ENCODE results near the gene SORT1. TPM values are rescaled to one million over a fixed set of nuclear protein-coding genes. Genes with fewer than 3 reads are reported as not detected.

The SORT1 gene
- total RNA-seq, 1 experiment from 2014 or later, result 47.9 TPM

GRCh38 chr1:109404838-109405237 is 7.1 kb upstream of the SORT1 start:
- no peak overlapping the region for H2BK5ac ChIP-seq (ENCODE audit: insufficient read length, low read length)
- H3K36me3 Mint-ChIP-seq (ENCODE audit: insufficient read depth in 1 of 3, low read depth in 3 of 3), result peaks cover 17 to 69% (median 50%) of the 10 kb centered on the region in 3 experiments; a peak in 6 of 7 replicates
- H3K4ac ChIP-seq (ENCODE audit: low read depth, low read length), result no peak overlapping the region
- H3K4me1 Mint-ChIP-seq, result no peaks in the 10 kb centered on the region
- no peak overlapping the region for H3K4me3 Mint-ChIP-seq
- no peak overlapping the region for H2BK120ac ChIP-seq (ENCODE audit: low read depth, low read length, poor library complexity, severe bottlenecking)
- no CpG with 5 or more reads among the region's 4 CpGs for WGBS (ENCODE audit: extremely low coverage, insufficient read length, low lambda C conversion rate)
- no peak overlapping the region for H3K56ac ChIP-seq (ENCODE audit: insufficient read length, low read depth, low read length)
- H2AFZ ChIP-seq (ENCODE audit: low read length), result no peak overlapping the region
- H3K27me3 Mint-ChIP-seq (ENCODE audit: low read depth), result no peaks in the 10 kb centered on the region
- H3K18ac ChIP-seq (ENCODE audit: insufficient read length, low read depth, low read length), result no peak overlapping the region
- no peak overlapping the region for H3K14ac ChIP-seq (ENCODE audit: insufficient read depth, low read length)
- H3K4me2 ChIP-seq (ENCODE audit: insufficient read depth, insufficient read length, low read length), result no peak overlapping the region
- H2BK12ac ChIP-seq (ENCODE audit: insufficient read length, low read depth, low read length), result no peak overlapping the region
- no peak for DNase-seq
- H4K20me1 ChIP-seq (ENCODE audit: control insufficient read depth, insufficient read depth, insufficient read length), result no peaks in the 10 kb centered on the region
- no peaks in the 10 kb centered on the region for H3K9me3 ChIP-seq (ENCODE audit: control insufficient read depth, low read depth, low read length)
- no peak overlapping the region for H2AK5ac ChIP-seq (ENCODE audit: insufficient read length, low read length)
- no peaks in the 10 kb centered on the region for H3K79me2 ChIP-seq (ENCODE audit: insufficient read depth, low read length)
- no peak overlapping the region for H2BK20ac ChIP-seq (ENCODE audit: low read depth, low read length, poor library complexity, severe bottlenecking)
- H3T11ph ChIP-seq (ENCODE audit: low read length), result no peak overlapping the region
- no peak overlapping the region for H4K91ac ChIP-seq (ENCODE audit: insufficient read length, low read depth, low read length)
- H2BK15ac ChIP-seq (ENCODE audit: low read depth, low read length), result no peak overlapping the region
- H3K27ac ChIP-seq (ENCODE audit: insufficient read length, low read depth, low read length), result no peak overlapping the region
- H3K27ac Mint-ChIP-seq, result no peak overlapping the region; a peak in 1 of 7 replicates
- H4K5ac ChIP-seq (ENCODE audit: insufficient read length, low read depth, low read length), result no peak overlapping the region
- H3K27me3 ChIP-seq (ENCODE audit: insufficient read depth, low read length), result no peaks in the 10 kb centered on the region
- TF ChIP-seq CTCF (conservative IDR thresholded peaks at IDR 0.05), result no peak
- H3K9ac ChIP-seq (ENCODE audit: extremely low read depth, insufficient read length, low read length), result no peak overlapping the region
- no peaks in the 10 kb centered on the region for H3K79me1 ChIP-seq (ENCODE audit: insufficient read depth, low read depth, low read length, poor library complexity, severe bottlenecking)
- no peak overlapping the region for H3K23ac ChIP-seq (ENCODE audit: insufficient read length, low read depth, low read length)
- no peaks in the 10 kb centered on the region for H3K23me2 ChIP-seq (ENCODE audit: insufficient read length, low read depth, low read length, poor library complexity, severe bottlenecking)
- H3K4me1 ChIP-seq (ENCODE audit: insufficient read depth, low read length), result no peaks in the 10 kb centered on the region
- no peaks in the 10 kb centered on the region for H3K9me3 Mint-ChIP-seq
- no peak overlapping the region for H4K8ac ChIP-seq (replicated peaks; ENCODE audit: insufficient read length, low read depth, low read length)
